GM23248 (cell line): ENCODE results near the gene SOX11. TPM values are rescaled to one million over a fixed set of nuclear protein-coding genes. Genes with fewer than 3 reads are reported as not detected.

Experiments
- DNase-seq: peaks from one replicate; pipeline ENCODE4 v3.0.0-alpha.2; 2015
- H2AFZ ChIP-seq: fragments of 200-600 bp; sonication (generic); 2 replicates; pipeline ENCODE4 v1.6.1; 2016; ENCODE audit warnings: antibody characterized with exemption
- H3F3A ChIP-seq: fragments of 200-600 bp; sonication (generic); 2 replicates; pipeline ENCODE4 v1.6.1; 2016; ENCODE audit warnings: mild to moderate bottlenecking, antibody characterized with exemption, mixed run types; ENCODE audit not compliant: insufficient read depth
- H3K27ac ChIP-seq: fragments of 200-600 bp; sonication (generic); 2 replicates; pipeline ENCODE4 v1.5.1; 2016; ENCODE audit warnings: mild to moderate bottlenecking
- H3K27me3 ChIP-seq: fragments of 200-600 bp; sonication (generic); replicated peaks from 2 replicates; pipeline ENCODE4 v1.6.1; 2016; ENCODE audit warnings: mild to moderate bottlenecking; ENCODE audit not compliant: insufficient read depth
- H3K36me3 ChIP-seq: fragments of 200-600 bp; sonication (generic); 2 replicates; pipeline ENCODE4 v1.6.1; 2016; ENCODE audit warnings: low read depth, mild to moderate bottlenecking
- H3K4me1 ChIP-seq: fragments of 200-600 bp; sonication (generic); 2 replicates; pipeline ENCODE4 v1.6.1; 2016; ENCODE audit warnings: mild to moderate bottlenecking; ENCODE audit not compliant: insufficient read depth
- H3K4me2 ChIP-seq: fragments of 200-600 bp; sonication (generic); one replicate; pipeline ENCODE4 v1.6.1; 2016; ENCODE audit warnings: mild to moderate bottlenecking; ENCODE audit not compliant: unreplicated experiment
- H3K4me3 ChIP-seq: fragments of 200-600 bp; sonication (generic); 2 replicates; pipeline ENCODE4 v1.5.1; 2016; ENCODE audit warnings: mild to moderate bottlenecking
- H3K79me2 ChIP-seq: fragments of 200-600 bp; sonication (generic); 2 replicates; pipeline ENCODE4 v1.6.1; 2016; ENCODE audit warnings: mild to moderate bottlenecking; ENCODE audit not compliant: insufficient read depth
- H3K9ac ChIP-seq: fragments of 200-600 bp; sonication (generic); 2 replicates; pipeline ENCODE4 v1.6.1; 2016; ENCODE audit warnings: mild to moderate bottlenecking
- H3K9me2 ChIP-seq: fragments of 200-600 bp; sonication (generic); 2 replicates; pipeline ENCODE4 v1.6.1; 2016; ENCODE audit warnings: mixed run types, mild to moderate bottlenecking, moderate library complexity; ENCODE audit not compliant: insufficient read depth
- H3K9me3 ChIP-seq: fragments of 200-600 bp; sonication (generic); one replicate; pipeline ENCODE4 v1.6.1; 2017; ENCODE audit warnings: low read depth
- H4K20me1 ChIP-seq: fragments of 200-600 bp; sonication (generic); 2 replicates; pipeline ENCODE4 v1.6.0; 2016; ENCODE audit not compliant: insufficient read depth
- EZH2 ChIP-seq: fragments of 200-600 bp; sonication (generic); IDR thresholded peaks from 2 replicates; pipeline ENCODE4 v1.6.1; 2018; ENCODE audit warnings: antibody characterized with exemption, mild to moderate bottlenecking; ENCODE audit not compliant: insufficient read depth, poor library complexity, severe bottlenecking
- EZH2phosphoT487 ChIP-seq: fragments of 200-600 bp; sonication (generic); IDR thresholded peaks from 2 replicates; pipeline ENCODE4 v1.6.1; 2018; ENCODE audit warnings: antibody characterized with exemption, moderate library complexity, mild to moderate bottlenecking, low read depth; ENCODE audit not compliant: insufficient read depth
- WGBS, 2 experiments: methylation state at CpG; one replicate each; pipeline ENCODE4 v1.1.6; 2015 to 2017; ENCODE audit warnings: low lambda C conversion rate in 2 of 2, low coverage in 1 of 2; ENCODE audit errors: missing lambda C conversion rate in 2 of 2; 5-methylcytosine and 5-hydroxymethylcytosine counted together
- in situ Hi-C: fragments of 300-500 bp; cut with MboI; formaldehyde crosslinking; loops from 2 replicates; pipeline ENCODE4 v1.15.0; 2020
- polyA plus RNA-seq: library from polyadenylated mRNA; unstranded; fragments of >200 nt; fragmentation: Nextera tagmentation; extraction: Ambion mirVana; gene quantifications from 2 replicates; pipeline ENCODE4 v1.2.1, GENCODE V29; 2016
- total RNA-seq: library from RNA; depleted of rRNA; stranded (reverse); fragments of >200 nt; shearing (Covaris generic); gene quantifications from 2 replicates; pipeline ENCODE4 v1.2.3, GENCODE V29; 2014

The SOX11 gene
- total and polyA plus RNA-seq, 2 experiments from 2014 or later, result under 0.01 to 0.08 TPM

GRCh38 chr2:5677133-5677532 is 15.1 kb upstream of the SOX11 start:
- H3K27ac ChIP-seq, result no peak overlapping the region
- H3K9me3 ChIP-seq, result no peaks in the 10 kb centered on the region
- no peak for TF ChIP-seq EZH2phosphoT487
- no peak for TF ChIP-seq EZH2
- H3F3A ChIP-seq, result no peaks in the 10 kb centered on the region
- no peaks in the 10 kb centered on the region for H4K20me1 ChIP-seq
- no peak overlapping the region for H2AFZ ChIP-seq
- H3K4me1 ChIP-seq, result no peaks in the 10 kb centered on the region
- H3K4me3 ChIP-seq, result no peak overlapping the region
- no peak overlapping the region for H3K9ac ChIP-seq
- no peaks in the 10 kb centered on the region for H3K36me3 ChIP-seq
- H3K27me3 ChIP-seq, result peaks cover 3% of the 10 kb centered on the region; the same call in 1 of the 2 replicates
- DNase-seq, result no peak
- in situ Hi-C loops, result no loop called here
- H3K9me2 ChIP-seq, result no peaks in the 10 kb centered on the region
- no peaks in the 10 kb centered on the region for H3K79me2 ChIP-seq
- 30 to 33% methylated on average over 2 of the region's 2 CpGs for WGBS, 2 experiments
- H3K4me2 ChIP-seq, result no peak overlapping the region

GRCh38 chr2:5683471-5683870 is 8.7 kb upstream of the SOX11 start:
- Histone ChIP-seq H3K27ac (no peak overlapping the region), H2AFZ (no peak overlapping the region), H4K20me1 (no peaks in the 10 kb centered on the region), H3K4me3 (no peak overlapping the region), H3K4me1 (no peaks in the 10 kb centered on the region), H3K79me2 (no peaks in the 10 kb centered on the region), H3K9me2 (no peaks in the 10 kb centered on the region), H3K4me2 (no peak overlapping the region), H3K9ac (no peak overlapping the region), H3K9me3 (no peaks in the 10 kb centered on the region), H3K36me3 (no peaks in the 10 kb centered on the region), H3K27me3 (no peaks in the 10 kb centered on the region), H3F3A (no peaks in the 10 kb centered on the region)
- TF ChIP-seq EZH2, result no peak
- TF ChIP-seq EZH2phosphoT487, result no peak
- no peak for DNase-seq
- in situ Hi-C loops, result no loop called here
- WGBS, 2 experiments, result 64 to 65% methylated on average over 6 of the region's 6 CpGs

GRCh38 chr2:5685225-5685624 is 7.0 kb upstream of the SOX11 start:
- H3K4me2 ChIP-seq, result no peak overlapping the region
- no peak overlapping the region for H3K9ac ChIP-seq
- H3K9me3 ChIP-seq, result no peaks in the 10 kb centered on the region
- DNase-seq, result no peak
- WGBS, 2 experiments, result 50 to 52% methylated on average over 9 of the region's 9 CpGs
- no peak overlapping the region for H3K4me3 ChIP-seq
- H4K20me1 ChIP-seq, result no peaks in the 10 kb centered on the region
- H3K27ac ChIP-seq, result no peak overlapping the region
- H3K27me3 ChIP-seq, result no peaks in the 10 kb centered on the region; the same call in 1 of the 2 replicates
- H3K36me3 ChIP-seq, result no peaks in the 10 kb centered on the region
- no peaks in the 10 kb centered on the region for H3K4me1 ChIP-seq
- no peaks in the 10 kb centered on the region for H3K79me2 ChIP-seq
- H2AFZ ChIP-seq, result no peak overlapping the region
- in situ Hi-C loops, result no loop called here
- TF ChIP-seq EZH2phosphoT487 (no peak), EZH2 (no peak)
- no peaks in the 10 kb centered on the region for H3F3A ChIP-seq
- no peaks in the 10 kb centered on the region for H3K9me2 ChIP-seq

- H3K27ac ChIP-seq, result no peak overlapping the region
- H3K79me2 ChIP-seq, result no peaks in the 10 kb centered on the region
- no peaks in the 10 kb centered on the region for H3F3A ChIP-seq
- H3K9me2 ChIP-seq, result no peaks in the 10 kb centered on the region
- H4K20me1 ChIP-seq, result no peaks in the 10 kb centered on the region
- DNase-seq, result no peak
- H3K27me3 ChIP-seq, result peaks cover 6% of the 10 kb centered on the region
- H3K4me2 ChIP-seq, result no peak overlapping the region
- H3K9me3 ChIP-seq, result no peaks in the 10 kb centered on the region
- no peak overlapping the region for H3K9ac ChIP-seq
- H3K4me1 ChIP-seq, result no peaks in the 10 kb centered on the region
- 0% methylated on average over 1 of the region's 1 CpG for WGBS, 2 experiments
- TF ChIP-seq EZH2 (no peak), EZH2phosphoT487 (no peak)
- in situ Hi-C loops, result no loop called here
- no peak overlapping the region for H2AFZ ChIP-seq
- no peaks in the 10 kb centered on the region for H3K36me3 ChIP-seq
- no peak overlapping the region for H3K4me3 ChIP-seq
These were observed 6.1 kb upstream of the SOX11 start for GRCh38 chr2:5686068-5686467.

- H3K4me2 ChIP-seq, result no peak overlapping the region
- no peak overlapping the region for H2AFZ ChIP-seq
- no peak overlapping the region for H3K27ac ChIP-seq
- peaks cover 6% of the 10 kb centered on the region for H3K27me3 ChIP-seq
- WGBS, 2 experiments, result 5 to 8% methylated on average over 5 of the region's 5 CpGs
- no peaks in the 10 kb centered on the region for H3F3A ChIP-seq
- no peaks in the 10 kb centered on the region for H3K36me3 ChIP-seq
- no peak for TF ChIP-seq EZH2
- no peaks in the 10 kb centered on the region for H3K9me3 ChIP-seq
- no peaks in the 10 kb centered on the region for H3K4me1 ChIP-seq
- no peak overlapping the region for H3K4me3 ChIP-seq
- H4K20me1 ChIP-seq, result no peaks in the 10 kb centered on the region
- no peaks in the 10 kb centered on the region for H3K9me2 ChIP-seq
- in situ Hi-C loops, result no loop called here
- no peaks in the 10 kb centered on the region for H3K79me2 ChIP-seq
- H3K9ac ChIP-seq, result no peak overlapping the region
- no peak for DNase-seq
These were observed 5.6 kb upstream of the SOX11 start for GRCh38 chr2:5686536-5686935.
